Measurements from ENCODE around the gene NKIRAS2.

Gene NKIRAS2

DNA sequence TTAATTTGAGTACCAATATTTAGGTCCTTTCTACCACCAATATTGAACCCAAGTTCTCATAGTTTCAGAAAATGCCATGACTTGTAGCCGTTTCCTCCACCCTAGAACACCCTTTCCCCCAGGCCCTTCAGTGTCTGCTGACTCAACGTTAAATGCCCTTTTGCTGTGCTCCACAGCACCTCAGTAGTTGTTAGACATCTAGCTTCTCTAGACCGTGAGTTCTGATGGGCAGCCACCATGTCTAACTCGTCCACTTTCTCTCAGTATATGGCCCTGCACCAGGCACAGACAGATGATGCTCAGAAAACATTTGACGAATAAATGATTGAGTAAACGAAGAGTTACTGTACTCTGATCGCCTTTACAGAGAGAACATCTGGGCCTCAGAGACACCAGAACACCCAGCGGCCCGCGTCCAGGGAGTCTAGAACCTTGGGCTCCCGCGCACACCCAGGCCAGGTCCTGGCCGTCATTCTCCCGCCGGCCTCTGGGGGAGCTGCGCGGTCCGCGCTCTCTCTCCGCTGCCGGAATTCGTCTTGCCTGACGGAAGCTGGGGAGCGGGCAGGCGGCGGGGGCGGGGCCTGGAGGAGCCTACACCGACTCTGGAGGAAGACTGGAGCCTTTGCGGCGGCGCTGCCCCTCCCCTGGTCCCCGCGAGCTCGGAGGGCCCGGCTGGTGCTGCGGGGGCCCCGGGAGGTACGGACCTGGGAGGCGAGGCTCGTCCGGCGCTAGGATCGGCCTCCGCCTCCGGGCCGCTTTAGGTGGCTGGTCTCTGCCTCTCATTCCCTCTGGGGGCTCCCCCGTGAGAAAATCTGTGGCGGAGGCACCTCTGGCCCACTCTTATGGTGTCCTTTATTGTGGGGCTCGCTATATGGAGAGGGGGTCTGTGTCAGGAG lies at the start of gene NKIRAS2:
TSS of gene NKIRAS2 (plus strand) at position 582 of the 896 bp plus-strand sequence. CDS start 1,488 bp downstream, outside the sequence.
- DNase-seq (ENCODE audit: low read depth) = peak; percentile 83

DNA sequence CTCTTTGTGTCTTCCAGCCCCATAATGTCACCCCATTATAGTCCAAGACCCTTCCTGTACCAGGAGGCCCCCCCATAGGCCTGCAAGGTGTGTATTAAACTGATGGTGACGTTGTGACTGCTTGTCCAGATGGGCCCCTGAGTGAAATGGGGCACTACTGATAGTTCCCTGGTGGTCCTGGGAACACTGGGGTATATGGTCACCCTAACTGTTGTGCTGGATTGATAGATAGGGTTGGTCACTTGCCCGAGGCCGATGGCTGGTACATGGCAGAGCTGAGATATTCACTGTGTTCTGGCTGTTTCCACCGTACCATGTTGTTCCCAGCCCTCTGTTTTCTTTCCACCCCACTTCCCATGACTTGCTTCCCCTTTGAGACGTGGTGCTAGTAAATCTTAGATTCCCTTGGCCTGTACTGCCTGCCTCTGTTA lies 49.0 kb upstream of the NKIRAS2 start:
- no peak for DNase-seq (ENCODE audit: low read depth)

DNA sequence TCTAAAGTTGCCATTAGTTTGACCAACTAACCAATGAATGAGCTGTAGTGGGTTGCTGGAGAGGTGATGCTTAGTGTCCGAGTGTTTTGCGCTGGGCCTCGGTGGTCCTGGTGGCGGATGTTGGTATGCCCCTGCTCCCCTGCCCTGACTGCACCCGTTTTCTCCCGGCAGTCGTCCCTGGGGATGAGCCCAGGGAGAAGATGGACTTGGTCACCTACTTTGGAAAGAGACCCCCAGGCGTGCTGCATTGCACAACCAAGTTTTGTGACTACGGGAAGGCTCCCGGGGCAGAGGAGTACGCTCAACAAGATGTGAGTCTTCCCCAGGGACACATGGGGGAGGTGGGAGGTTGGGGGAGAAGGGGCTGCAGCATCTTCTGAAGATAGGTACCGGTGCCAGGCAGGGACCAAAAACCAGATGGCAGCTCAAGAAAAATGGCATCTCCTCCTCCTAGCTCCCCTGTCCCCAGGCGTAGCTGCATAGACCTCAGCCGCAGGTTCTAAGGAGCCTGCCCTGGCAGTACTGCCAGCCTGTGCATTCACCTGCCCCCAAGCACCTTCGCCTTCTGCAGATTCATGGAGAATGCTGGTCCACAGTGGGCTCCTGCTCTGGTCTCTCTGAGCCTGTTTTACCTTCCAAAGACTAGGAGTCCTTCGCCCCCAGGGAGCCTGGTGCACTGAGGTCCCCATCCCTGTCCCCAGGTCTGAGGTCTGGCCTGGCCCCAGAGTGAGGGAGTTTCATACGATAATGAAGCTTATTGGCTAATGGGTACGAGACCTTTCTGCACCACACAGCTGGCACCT lies 48.0 kb upstream of the NKIRAS2 start:
- no peak for DNase-seq (ENCODE audit: low read depth)

DNA sequence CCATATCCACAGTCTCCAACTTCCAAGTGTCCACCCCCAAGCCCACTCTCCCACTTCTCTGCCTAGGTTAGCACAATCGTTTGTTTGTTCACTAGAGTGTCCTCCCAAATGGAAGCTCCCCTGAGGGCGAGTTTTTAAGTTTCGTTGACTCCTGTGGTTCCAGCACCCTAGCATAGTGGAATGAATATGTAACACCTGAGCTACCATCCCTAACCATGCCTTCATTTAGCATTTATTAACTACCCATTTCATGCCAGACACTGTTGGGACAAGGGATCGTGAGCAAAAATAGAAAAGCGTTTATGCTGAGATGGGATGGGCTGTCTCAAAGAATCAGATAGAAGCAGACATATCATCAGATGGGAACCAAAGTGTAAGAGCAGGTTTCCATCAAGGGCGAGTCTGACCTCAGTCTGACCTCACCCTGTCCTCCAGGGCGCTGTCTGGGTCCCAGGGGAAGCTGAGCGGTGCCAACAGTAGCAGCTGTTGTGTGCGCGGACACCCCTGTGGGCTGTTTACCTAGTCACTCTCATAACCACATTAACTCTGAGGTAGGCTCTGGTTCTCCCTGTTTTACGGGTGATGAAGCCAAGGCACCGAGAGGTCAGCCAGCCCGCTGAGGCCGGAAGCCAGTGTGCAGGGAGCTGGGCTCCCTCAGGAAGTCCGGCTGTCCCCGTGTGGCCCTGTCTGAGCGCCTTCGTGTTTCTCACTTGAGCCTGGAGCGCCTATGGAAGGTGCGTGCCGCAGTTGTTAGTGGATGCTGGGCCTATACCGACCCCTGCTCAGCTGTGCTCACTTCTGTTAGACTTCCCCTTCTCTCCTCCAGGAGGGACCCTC lies 47.1 kb upstream of the NKIRAS2 start:
- no peak for DNase-seq (ENCODE audit: low read depth)

DNA sequence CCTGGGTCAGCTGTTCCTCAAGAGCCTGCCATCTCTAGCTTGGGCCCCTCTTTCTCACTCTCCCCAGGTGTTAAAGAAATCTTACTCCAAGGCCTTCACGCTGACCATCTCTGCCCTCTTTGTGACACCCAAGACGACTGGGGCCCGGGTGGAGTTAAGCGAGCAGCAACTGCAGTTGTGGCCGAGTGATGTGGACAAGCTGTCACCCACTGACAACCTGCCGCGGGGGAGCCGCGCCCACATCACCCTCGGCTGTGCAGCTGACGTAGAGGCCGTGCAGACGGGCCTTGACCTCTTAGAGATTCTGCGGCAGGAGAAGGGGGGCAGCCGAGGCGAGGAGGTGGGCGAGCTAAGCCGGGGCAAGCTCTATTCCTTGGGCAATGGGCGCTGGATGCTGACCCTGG lies 46.5 kb upstream of the NKIRAS2 start:
- no peak for DNase-seq (ENCODE audit: low read depth)

DNA sequence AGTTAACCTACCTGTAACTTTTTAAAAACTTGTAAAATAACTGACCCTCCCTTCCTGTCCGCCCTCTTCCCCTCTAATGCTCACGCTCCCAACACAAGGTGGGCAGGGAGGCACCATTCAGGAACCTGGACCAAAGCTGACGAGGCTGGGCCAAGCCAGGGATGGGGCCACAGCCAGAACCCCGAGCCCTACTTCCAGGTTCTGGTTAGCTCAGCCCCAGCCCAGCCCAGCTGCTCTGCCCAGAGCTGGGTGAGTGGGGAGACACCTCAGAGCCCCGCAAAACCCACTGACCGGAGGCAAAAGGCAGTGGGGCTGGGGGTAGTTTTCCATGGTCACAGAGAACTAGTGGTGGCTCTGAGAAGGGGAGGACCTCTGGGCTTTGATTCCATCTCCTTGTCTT lies 45.9 kb upstream of the NKIRAS2 start:
- no peak for DNase-seq (ENCODE audit: low read depth)

DNA sequence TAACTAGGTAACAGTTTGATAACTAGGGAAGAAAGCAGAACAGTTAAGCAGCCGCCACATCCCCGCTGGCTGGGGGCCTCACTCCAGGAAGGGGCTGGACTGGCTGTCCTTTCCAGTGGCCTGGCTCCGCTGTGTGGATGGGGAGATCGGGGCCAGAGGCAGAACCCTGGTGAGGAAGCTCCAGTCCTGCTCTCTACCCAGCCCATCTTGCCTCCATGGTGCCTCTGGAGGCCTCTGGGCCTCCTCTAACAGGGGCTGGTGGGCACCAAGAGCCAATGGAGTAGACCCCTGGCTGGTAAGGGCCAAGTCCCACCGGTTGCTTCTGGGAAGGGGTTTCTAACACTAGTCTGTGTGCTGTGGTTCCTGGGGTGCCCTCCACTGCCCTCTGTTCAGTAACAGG lies 45.2 kb upstream of the NKIRAS2 start:
- no peak for DNase-seq (ENCODE audit: low read depth)

DNA sequence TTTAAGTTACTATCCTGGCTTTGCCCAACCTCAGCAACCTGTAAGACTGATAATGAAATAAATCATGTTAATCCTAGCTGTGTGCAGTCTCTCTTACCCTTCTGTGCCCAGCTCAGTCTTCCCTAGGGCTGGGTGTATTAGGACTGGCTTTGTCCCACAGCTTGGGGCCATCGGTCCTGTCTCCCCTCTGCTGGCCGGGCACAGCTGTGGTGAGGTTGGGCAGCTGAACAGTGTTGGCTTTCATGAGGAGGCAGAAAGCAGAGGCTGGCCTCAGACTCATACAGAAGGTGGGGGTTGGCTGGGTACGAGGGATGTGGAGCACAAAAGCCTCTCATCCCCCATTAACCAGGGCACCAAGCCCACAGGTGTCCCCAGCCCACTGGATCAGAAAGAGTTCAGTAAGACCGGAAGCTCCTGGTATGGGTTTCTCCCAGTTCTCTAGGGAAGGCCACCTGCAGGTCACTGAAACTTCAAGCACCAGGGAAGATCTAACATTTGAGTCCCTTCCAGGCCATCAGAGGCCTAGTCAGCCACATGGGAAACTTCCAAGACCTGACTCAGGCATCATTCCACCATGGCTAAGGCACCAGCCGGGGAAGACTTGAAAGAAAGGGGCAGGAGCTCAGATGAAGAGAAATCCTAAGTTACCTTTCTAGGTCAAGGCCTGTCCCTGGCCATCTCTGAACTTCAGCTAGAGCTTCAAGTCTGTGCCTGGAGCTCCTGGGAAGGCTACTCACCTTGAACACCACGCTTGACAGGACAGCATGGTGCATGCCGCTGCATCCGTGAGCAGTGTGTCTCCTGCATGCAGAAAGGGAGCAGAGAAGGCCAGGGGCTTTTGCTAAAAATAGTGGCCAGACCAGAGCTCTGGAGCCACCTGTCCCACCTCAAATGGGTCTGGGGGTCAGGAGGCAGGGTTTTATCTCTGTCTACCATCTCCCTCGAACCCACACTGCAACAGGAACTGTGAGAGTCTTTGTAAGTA lies 44.5 kb upstream of the NKIRAS2 start:
- no peak for DNase-seq (ENCODE audit: low read depth)

DNA sequence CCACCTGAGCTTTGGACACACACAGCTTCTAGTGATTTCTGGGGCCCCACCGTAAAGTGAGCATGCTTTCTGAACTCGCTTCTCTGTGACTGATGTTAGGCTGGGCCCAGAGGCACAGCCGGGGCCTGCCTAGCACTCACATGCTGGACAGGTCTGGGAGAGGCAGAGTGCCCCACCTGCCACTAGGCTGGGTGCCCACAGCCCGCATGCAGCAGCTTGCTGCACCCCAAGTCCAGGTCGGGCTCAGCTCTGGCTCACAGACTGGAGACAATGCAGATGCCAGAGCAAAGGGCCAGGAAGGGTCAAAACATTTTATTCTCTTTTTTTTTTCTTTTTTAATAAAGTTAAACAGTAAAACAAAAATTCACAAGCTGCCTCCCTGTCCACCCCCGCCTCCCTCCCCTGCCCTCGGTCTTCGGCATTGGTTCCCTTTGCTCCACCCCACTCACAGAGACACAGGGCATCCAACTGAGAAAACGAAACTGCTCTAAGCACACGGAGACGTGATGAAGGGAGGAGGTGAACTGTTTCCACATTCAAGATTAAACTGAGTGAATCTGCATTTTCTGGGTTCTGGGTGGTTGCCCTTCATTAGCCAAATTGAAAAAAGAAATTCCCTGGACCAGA lies 43.6 kb upstream of the NKIRAS2 start:
- no peak for DNase-seq (ENCODE audit: low read depth)

DNA sequence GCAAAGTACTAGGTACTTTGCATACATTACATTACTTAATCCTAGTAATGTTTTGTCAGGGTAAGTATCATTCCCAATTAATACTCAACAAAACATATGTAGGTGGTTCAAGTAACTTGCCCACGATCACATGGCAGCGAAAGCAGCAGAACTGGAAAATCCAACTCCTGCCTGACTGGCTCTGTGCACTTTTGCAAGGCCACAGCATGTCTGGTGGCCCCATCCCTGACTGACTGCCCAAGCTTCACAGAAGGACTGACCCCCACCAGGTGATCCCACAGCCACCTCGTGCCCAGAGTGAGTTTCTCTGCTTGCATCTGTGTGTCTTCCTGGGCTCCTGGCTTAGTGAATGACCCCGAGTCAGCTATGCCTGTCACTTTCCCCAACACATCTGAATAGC lies 41.9 kb upstream of the NKIRAS2 start:
- no peak for DNase-seq (ENCODE audit: low read depth)

DNA sequence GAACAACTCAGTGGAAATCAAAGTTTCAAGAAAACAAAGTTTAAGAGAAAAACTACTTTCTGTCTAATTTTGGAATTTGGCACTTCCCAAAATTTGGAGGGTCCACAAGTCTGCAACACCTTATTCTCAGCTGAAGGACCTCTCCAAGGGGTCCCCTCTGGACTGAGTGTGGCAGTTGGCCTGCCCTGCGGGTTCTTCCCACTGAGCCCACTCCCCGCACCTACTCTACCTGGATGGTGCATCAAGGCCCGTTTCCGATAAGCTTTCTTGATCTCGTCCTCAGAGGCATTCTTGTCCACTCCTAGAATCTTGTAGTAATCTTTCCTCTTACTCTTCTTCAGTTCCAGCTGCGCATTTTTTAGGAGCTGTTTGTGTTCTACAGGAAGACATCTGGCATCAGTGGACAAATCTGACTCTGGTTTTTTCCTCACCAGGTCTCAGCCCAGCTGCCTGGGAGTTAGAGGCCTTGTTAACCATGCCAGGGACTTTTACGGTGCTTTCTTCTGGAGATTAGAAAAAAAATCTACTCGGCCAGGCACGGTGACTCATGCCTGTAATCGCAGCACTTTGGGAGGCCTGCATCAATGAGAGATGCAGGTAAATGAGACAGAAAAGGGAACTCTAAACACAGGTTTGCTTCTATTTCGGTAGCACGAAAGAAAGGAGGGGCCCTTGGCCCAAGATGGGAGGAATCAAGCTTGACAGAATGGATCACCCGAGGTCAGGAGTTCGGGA lies 37.7 kb upstream of the NKIRAS2 start:
- DNase-seq (ENCODE audit: low read depth) = peak; percentile 80

DNA sequence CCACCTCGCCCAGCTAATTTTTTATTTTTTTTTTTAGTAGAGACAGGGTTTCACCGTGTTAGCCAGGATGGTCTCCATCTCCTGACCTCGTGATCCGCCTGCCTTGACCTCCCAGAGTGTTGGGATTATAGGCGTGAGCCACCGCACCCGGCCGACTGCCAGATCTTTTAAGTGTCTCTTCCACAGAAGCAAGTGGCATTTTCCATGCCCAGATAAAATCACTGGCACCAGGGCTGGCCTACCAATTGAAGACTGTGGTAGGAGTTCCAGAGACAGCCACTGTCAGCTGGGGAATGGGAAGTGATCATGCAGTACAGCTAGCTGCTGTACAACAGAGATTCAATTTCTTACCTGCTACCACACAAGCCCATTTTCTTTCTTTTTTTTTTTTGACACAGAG lies 35.4 kb upstream of the NKIRAS2 start:
- no peak for DNase-seq (ENCODE audit: low read depth)

DNA sequence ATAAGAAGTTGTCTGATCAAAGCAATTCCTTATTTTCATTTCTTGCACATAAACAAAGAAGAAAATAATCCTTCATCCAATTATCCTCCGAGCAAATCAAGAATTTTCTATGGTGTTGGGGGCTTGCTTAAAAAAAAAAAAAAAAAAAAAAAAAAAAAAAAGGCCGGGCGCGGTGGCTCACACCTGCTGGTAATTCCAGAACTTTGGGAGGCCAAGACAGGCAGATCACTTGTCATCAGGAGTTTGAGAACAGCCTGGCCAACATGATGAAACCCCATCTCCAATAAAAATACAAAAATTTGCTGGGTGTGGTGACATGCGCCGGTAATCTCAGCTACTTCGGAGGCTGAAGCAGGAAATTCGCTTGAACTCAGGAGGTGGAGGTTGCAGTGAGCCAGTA lies 34.0 kb upstream of the NKIRAS2 start:
- DNase-seq (ENCODE audit: low read depth) = no peak

DNA sequence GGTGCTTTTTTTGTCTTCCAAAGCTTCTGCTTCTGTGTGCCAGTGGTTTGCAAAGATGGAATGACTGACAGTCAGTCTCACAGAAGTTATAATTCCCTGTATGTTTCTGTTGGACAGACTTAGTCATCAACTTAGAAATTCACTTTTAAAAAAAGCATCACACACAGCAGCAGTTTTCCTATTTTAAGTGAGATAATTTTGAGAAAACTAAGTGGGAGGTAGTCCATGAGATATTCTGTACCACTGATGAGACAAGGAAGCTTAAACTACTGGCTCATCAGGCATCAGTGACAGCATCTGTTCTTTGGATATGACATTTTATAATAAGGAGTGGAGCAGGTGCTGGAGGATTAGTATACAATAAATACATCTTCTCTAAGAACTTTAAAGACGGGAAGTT lies 33.3 kb upstream of the NKIRAS2 start:
- no peak for DNase-seq (ENCODE audit: low read depth)

DNA sequence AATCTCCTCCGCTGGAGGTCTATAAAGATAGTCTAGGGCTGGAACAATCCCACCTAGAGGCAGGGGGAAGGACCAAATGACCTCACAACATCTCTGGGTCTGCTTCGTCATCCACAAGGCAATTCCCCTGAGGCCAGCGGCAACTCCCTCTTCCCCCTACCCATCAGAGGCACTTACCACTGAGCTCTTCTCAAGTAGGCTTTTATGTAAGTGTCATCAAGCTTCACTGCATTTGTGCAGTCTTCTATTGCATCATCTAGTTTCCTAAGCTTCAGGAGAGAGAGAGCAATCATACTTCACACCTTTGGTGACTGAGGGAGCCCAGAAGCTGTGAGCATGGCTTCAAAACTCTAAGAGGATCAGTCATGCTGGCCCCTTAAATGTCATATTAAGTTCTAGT lies 32.2 kb upstream of the NKIRAS2 start:
- DNase-seq (ENCODE audit: low read depth) = peak; percentile 36

DNA sequence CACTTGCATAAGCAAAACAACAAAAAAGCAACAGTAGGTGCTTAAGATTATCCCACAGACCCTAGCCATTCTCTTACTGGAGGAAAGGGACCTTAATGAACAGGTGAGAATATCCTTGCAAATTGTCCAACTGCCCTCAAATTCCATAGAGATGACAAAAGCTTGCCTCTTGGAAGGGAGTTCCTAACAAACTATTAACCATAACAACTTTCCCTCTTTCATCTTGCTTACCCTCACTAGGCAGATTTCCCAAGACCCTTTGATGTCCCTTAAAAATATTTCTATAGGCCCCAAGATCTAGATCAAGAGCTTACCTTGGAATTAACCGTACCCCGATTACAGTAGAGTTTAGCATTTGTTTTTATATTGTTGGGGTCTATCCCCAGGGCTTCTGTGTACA lies 31.5 kb upstream of the NKIRAS2 start:
- no peak for DNase-seq (ENCODE audit: low read depth)

DNA sequence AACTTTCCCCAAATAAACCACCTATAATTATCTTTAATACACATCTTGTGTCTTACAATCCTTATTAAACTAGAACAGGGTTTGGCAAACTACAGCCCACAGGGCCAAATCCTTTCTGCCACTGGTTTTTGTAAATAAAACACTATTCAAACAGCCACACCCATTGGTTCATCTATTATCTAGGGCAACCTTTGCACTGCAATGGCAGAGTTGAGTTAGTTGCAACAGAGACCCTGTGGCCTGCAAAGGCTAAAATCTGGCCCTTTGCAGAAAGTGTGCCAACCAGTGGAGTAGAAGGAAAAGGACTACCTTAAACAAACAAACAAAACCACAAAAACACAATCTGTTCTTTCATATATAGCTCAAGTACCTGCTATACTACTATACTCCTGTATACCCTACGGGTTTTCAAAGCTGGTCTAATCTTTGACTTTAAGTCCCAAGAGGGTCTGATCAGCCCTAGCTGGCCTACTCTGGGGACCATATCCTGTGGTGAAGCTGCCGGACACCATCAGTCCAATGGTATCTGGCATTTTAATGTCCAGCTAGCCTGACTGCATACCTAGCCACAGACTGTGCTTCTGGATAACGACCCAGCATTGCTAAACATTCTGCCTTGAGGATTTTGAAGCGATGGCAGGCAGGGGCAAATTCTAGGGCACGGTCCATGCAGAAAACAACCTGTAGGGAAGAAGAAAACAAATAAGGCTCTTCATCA lies 30.0 kb upstream of the NKIRAS2 start:
- no peak for DNase-seq (ENCODE audit: low read depth)

DNA sequence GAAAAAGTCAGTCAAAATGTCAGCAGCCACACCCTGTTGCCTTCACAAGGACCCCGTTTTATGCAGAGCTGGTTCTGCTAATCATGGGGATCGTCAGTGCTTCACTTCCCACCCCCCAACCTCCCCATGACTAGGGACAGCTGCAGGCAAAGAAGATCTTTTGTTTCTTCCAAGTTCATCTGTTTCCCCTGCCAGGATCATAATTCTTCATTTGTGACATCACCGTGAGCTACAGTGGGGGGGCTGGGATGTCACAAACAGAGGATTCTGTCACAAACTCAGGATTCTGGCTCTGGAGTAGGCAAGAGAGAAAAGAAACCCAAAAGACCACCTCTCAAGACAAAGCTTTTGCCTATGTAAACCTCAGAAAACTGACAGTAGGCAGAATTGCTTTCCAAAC lies 27.3 kb upstream of the NKIRAS2 start:
- DNase-seq (ENCODE audit: low read depth) = no peak

DNA sequence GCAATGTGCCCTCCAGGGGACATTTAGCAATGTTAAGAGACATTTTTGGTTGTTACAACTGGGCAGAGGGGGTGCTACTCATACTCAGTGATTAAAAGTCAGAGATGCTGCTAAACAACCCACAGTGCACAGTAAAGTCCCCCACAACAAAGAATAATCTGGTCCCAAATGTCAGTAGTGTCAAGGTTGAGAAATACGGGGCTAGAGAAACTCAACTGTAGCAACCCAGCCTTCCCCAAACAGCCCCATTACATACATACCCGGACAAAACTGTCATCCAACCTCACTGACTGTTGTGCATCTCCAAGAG lies 23.1 kb upstream of the NKIRAS2 start:
- no peak for DNase-seq (ENCODE audit: low read depth)

All from amniotic epithelial cell (primary cell).